ENCODE measurements around the gene KLHL14. TPM values are rescaled to one million over a fixed set of nuclear protein-coding genes. Genes with fewer than 3 reads are reported as not detected.

KLHL14 gene
- total RNA-seq, 1 experiment from 2014 or later, result 6.7 TPM

- in situ Hi-C loops (cut with HindIII; ENCODE audit: low pct_unique_long_range_greater_than_20kb, low sequenced_read_pairs) (no loop called here), intact Hi-C loops (cut with micrococcal nuclease; ENCODE audit: unreplicated experiment) (no loop called here)
- ChIA-PET POLR2A (interaction anchor here (0.6 kb wide), 1 partner anchor 31 kb away, joined by 11 read pairs; no protein-coding TSS in a partner anchor), CTCF (no interaction called here)
- ATAC-seq (no peak), DNase-seq (ENCODE audit: low read depth, low spot score) (no peak)
- Histone ChIP-seq H3K9me3 (ENCODE audit: control insufficient read depth, insufficient read depth, low read depth, low read length) (no peaks in the 10 kb centered on the region), H3K36me3 (ENCODE audit: control insufficient read depth, insufficient read depth, low read length) (no peaks in the 10 kb centered on the region), H3K4me1 (ENCODE audit: control insufficient read depth, insufficient read depth, low read length) (no peaks in the 10 kb centered on the region), H3K4me3 (ENCODE audit: low read depth in 2 of 2, low read length in 2 of 2) (peak overlapping the region; percentile 44 to 54; a peak in 3 of 4 replicates), H3K27me3 (ENCODE audit: control insufficient read depth, insufficient read depth, low read length) (no peaks in the 10 kb centered on the region), H3K27ac (ENCODE audit: low read length) (peak overlapping the region; percentile 78)
- no TSS peak for BruUV-seq (replicated peaks)
- TF ChIP-seq TCF7L2 (IDR thresholded peaks at IDR 0.05; ENCODE audit: low read depth, low read length), result no peak
- no peak for TF ChIP-seq SIN3A (IDR thresholded peaks at IDR 0.05; ENCODE audit: borderline replicate concordance, insufficient read depth, low read depth, low read length)
- no peak for TF ChIP-seq CTCF (IDR thresholded peaks at IDR 0.05)
- no peak for TF ChIP-seq POLR2AphosphoS5 (IDR thresholded peaks at IDR 0.05; ENCODE audit: low read depth, low read length)
- TF ChIP-seq REST (IDR thresholded peaks at IDR 0.05; ENCODE audit: insufficient read depth in 1 of 2, low read depth in 2 of 2, low read length in 1 of 2), result no peak
Observed at GRCh38 chr18:32730068-32730467, 42.8 kb downstream of the KLHL14 start.

- H3K36me3 ChIP-seq (ENCODE audit: control insufficient read depth, insufficient read depth, low read length), result no peaks in the 10 kb centered on the region
- in situ Hi-C loops (cut with HindIII; ENCODE audit: low pct_unique_long_range_greater_than_20kb, low sequenced_read_pairs) (no loop called here), intact Hi-C loops (cut with micrococcal nuclease; ENCODE audit: unreplicated experiment) (no loop called here)
- H3K4me1 ChIP-seq (ENCODE audit: control insufficient read depth, insufficient read depth, low read length), result no peaks in the 10 kb centered on the region
- ChIA-PET CTCF (interaction anchor here (0.6 kb wide), 1 partner anchor 371 kb away, joined by 3 read pairs; no protein-coding TSS in a partner anchor), POLR2A (no interaction called here)
- no peaks in the 10 kb centered on the region for H3K27me3 ChIP-seq (ENCODE audit: control insufficient read depth, insufficient read depth, low read length)
- BruUV-seq (replicated peaks), result no TSS peak
- no peaks in the 10 kb centered on the region for H3K9me3 ChIP-seq (ENCODE audit: control insufficient read depth, insufficient read depth, low read depth, low read length)
- TF ChIP-seq SIN3A (IDR thresholded peaks at IDR 0.05; ENCODE audit: borderline replicate concordance, insufficient read depth, low read depth, low read length), result no peak
- TF ChIP-seq TCF7L2 (IDR thresholded peaks at IDR 0.05; ENCODE audit: low read depth, low read length), result no peak
- TF ChIP-seq POLR2AphosphoS5 (IDR thresholded peaks at IDR 0.05; ENCODE audit: low read depth, low read length), result no peak
- no peak for TF ChIP-seq REST (IDR thresholded peaks at IDR 0.05; ENCODE audit: insufficient read depth in 1 of 2, low read depth in 2 of 2, low read length in 1 of 2)
- no peak for TF ChIP-seq CTCF (IDR thresholded peaks at IDR 0.05)
- ATAC-seq, result no peak
- no peak for DNase-seq (ENCODE audit: low read depth, low spot score)
- no peak overlapping the region for H3K27ac ChIP-seq (ENCODE audit: low read length)
- H3K4me3 ChIP-seq (ENCODE audit: low read depth in 2 of 2, low read length in 2 of 2), result no peak overlapping the region
Observed at GRCh38 chr18:32724071-32724749, 48.6 kb downstream of the KLHL14 start.
